Pons (tissue), 1 donor: ENCODE data around the gene TREX2.
A peak's percentile ranks its signal among the peaks of the same experiment; 100 is the strongest.

Source experiments
- DNase-seq: peaks from one replicate; pipeline ENCODE4 v3.0.0-alpha.2; 2016; ENCODE audit warnings: low spot score

TREX2 gene

DNA sequence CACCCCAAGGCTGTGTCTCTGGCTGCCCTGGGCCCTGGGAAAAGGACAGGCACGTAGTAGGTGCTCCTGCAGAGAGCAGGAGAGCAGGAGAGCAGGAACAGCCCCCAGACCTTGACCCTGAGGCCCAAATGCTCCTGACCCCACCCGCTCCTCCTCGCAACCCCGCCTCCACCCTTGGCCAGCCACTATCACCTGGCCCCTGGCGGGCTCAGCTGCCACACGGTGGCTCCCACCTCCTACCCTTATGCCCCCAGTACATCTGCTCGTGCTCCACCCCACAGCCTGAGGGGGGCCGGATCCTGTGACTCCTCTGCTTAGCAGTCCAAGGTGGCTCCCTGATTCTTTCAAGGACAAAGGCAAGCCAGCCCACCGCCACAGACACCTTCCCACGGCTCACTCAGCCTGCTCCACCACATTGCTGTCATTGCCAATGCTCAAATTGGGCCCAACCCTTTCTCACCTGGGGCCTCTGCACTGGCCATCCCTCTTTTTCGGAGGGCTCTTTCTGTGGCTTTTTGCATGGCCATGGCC is 30.0 kb upstream of the TREX2 start:
- DNase-seq = no peak

- DNase-seq = no peak
Measured at GRCh38 chrX:153475271-153475670, 29.4 kb upstream of the TREX2 start.

DNA sequence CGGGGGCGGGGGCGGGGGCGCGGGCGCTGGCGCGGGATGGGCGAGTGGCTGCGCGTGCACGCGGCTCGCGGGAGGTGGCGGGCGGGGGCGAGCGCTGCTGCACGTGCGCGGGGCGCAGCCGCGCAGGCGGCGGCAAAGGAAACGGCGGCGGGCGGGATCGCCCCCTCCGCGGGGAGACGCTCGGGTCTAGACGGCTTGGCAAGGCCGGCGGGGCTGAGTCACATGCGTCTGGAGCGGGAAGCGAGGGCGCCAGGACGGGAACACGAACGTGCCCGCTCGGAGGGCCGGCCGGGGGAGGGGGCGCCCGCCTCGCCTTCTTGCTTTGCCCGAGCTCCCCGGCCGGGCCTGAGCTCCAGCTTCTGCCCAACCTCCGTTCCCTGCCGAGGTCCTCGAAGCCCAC is 28.9 kb upstream of the TREX2 start:
- no peak for DNase-seq

GRCh38 chrX:153474266-153474665 is 28.4 kb upstream of the TREX2 start:
- DNase-seq = no peak

GRCh38 chrX:153473126-153473525 is 27.3 kb upstream of the TREX2 start:
- DNase-seq = no peak

GRCh38 chrX:153471663-153472280 is 25.9 kb upstream of the TREX2 start:
- DNase-seq = no peak

DNA sequence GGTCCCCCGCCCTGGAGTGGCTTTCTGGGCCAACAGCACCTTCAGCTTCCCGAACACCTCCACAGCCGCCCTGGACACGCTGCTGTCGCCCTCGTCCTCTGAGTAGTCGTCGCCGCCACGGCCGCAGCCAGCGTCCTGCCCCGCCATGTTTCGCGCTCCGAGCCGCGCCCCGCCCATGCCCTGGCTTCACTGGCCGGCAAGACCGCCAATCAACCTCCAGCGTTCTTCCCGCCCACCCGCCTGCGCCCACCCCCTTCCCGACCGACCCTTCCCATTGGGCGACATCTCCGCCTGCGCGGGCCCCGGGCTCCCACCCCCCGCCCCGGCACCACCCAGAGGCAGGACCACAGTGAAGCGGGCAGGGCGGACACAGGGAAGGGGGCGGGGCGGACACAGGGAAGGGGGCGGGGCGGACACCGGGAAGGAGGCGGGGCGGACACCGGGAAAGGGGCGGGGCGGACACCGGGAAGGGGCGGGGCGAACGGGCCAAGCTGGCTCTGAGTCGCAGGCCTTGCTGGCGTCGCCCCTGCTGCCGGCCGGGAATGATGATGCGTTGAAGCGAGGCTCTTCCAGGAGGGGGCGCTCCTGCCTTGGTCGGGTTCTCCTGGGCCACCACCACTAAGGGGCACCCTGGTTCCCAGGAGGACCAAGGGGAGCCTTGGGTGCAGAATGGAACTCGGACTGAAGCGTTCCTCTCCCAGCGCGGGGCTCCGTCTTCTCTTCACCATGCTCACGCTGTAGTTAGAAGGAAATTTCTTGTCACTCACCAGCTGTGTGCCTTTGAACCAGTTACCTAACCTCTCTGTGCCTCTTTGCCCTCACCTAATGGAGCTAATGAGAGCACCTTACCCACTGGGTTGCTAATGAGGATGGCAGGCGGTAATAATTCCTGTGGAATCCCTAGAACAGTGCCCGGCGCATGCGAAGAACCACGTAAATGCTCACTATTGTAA is 24.8 kb upstream of the TREX2 start, which contains the start of gene HAUS7:
Gene HAUS7, minus strand, starts transcription at position 166 of the 953 bp plus-strand sequence. Its CDS starts 19 bp downstream, at position 147.
- peak; percentile 83 for DNase-seq

- DNase-seq = no peak
Measured at GRCh38 chrX:153469811-153470410, 24.1 kb upstream of the TREX2 start.

- DNase-seq = no peak
Measured at GRCh38 chrX:153468008-153468580, 22.2 kb upstream of the TREX2 start.

GRCh38 chrX:153465691-153466380 is 20.0 kb upstream of the TREX2 start:
- no peak for DNase-seq

- DNase-seq = no peak
Measured at GRCh38 chrX:153464116-153464515, 18.3 kb upstream of the TREX2 start.

DNA sequence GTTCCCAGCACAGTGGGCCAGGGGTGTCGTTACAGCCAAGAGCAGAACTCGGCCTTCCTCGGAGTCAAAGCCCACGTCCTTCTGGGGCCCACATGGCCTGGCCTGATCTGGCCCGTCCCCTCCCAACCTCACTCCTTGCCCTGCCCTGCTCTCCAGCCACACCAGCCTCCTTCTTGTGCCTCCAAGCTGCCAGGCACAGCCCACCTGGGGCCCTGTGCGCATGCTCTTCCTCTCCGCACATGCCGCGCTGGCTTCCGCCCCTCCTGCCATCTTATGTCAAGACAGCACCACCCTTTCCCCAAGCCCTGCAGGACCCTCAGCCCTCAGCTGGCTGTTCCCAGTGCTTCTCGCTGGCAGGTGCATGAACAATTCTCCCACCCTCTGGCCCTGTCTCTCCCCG is 17.7 kb upstream of the TREX2 start:
- DNase-seq = no peak

- DNase-seq = no peak
Measured at GRCh38 chrX:153463031-153463430, 17.2 kb upstream of the TREX2 start.

DNA sequence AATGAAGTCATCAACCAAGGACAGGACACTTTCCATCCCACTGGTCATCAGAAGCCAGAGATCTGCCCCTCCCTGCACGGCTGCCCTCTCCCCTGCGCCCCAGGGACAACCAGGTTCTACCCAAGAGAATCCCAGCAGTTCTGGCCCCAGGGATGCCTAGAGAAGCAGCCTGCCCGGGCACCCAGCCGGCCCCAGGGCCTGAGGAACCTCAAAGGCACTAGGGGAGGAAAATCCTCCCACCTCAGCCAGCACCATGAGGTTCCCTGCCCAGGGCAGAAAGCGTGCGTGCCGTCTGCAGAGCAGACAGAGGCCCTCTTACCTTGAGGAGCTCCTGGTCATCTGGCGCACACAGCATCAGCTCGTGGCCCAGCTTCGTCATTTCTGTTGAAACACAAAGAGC is 16.4 kb upstream of the TREX2 start:
- no peak for DNase-seq

GRCh38 chrX:153460826-153461225 is 15.0 kb upstream of the TREX2 start:
- peak; percentile 26 for DNase-seq

GRCh38 chrX:153459986-153460385 is 14.1 kb upstream of the TREX2 start:
- no peak for DNase-seq

GRCh38 chrX:153458476-153458875 is 12.6 kb upstream of the TREX2 start:
- no peak for DNase-seq

DNA sequence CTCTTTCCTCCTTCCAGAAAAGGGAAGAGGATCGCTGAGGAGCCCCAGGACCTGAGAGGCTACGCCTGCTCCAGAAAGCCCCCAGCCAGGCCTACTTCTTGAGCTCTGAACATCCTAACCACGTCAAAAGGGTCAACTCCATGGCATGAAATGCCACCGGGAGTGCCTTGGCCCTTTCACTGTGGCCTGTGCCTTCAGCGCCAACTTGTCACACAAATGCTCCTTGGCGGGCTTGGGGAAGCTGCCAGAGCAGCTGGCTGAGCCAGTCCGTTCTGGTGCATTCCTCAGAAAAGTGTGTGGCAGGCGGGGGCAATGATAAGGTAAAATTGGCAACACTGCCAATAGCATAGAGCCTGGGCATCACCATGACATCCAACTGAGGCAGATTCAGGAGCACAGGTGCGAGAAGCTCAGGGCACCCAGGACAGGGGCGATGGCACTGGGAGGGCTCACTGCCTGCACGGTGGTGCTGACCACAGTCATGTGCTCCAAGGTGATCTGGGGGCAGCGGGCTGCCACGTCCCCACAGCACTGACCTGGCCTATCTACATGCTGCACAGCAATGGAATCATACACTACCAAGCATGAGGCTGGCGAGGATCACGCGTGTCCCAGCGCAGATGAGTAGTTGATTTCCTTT is 12.1 kb upstream of the TREX2 start:
- DNase-seq = no peak

- no peak for DNase-seq
Measured at GRCh38 chrX:153457136-153457825, 11.4 kb upstream of the TREX2 start.

- DNase-seq = no peak
Measured at GRCh38 chrX:153456704-153457103, 10.8 kb upstream of the TREX2 start.

DNA sequence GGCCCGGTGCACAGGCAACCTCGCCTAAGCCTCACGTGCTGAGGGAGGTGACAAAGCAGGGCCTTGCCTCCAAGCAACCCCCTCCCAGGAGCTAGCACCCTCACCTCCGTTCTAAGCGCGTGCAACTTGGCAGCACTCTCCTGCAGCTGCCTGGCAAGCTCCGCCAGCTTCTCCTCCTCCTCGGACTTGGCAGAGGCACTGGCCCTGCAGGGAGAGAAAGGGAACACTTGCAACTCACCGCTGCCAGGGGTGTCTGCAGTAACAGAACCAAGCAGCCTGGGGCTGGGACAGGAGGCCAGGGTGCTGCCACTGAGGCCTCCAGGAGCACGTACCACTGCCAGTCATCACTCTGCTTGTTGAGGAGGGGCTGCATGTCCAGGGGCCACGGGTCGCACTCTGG is 10.3 kb upstream of the TREX2 start:
- peak; percentile 6 for DNase-seq
